CD4-positive, alpha-beta T cell (primary cell): ENCODE data around the gene PCID2. TPM values are rescaled to one million over a fixed set of nuclear protein-coding genes. Genes with fewer than 3 reads are reported as not detected.

ENCODE experiments used
- ATAC-seq: fragments of 200-7000 bp; cut with Tn5 transposase; one replicate; pipeline ENCODE4 v1.10.0; 2022; ENCODE audit warnings: mild to moderate bottlenecking; ENCODE audit not compliant: poor library complexity
- CTCF ChIA-PET: fragments of 350-600 bp; sonication (Branson Sonifier 250); formaldehyde crosslinking; loops from one replicate; lab custom pipeline; 2021; ENCODE audit warnings: antibody characterized with exemption, inconsistent platforms; lab: Charles Lee
- POLR2A ChIA-PET: fragments of 350-600 bp; sonication (Branson Sonifier 250); formaldehyde crosslinking; loops from one replicate; lab custom pipeline; 2021; ENCODE audit warnings: antibody characterized with exemption, inconsistent platforms; lab: Charles Lee
- DNase-seq, 14 experiments: peaks; one replicate each; pipeline ENCODE4 v3.0.0-alpha.2; 2013 to 2020; ENCODE audit warnings: mixed read lengths in 2 of 14
- H3K27ac ChIP-seq, 2 donors: one replicate each; pipeline versions ENCODE4 v1.5.1 to v1.7.0; 2013; ENCODE audit warnings: low read length in 2 of 2, low read depth in 1 of 2, mild to moderate bottlenecking in 1 of 2
- H3K27me3 ChIP-seq, 2 experiments: 1 replicate in 1 of 2; 2 replicates in 1 of 2; pipeline versions ENCODE4 v1.6.1 to v1.7.0; 2013; ENCODE audit warnings: low read length in 2 of 2, control low read depth in 1 of 2, mild to moderate bottlenecking in 1 of 2, moderate library complexity in 1 of 2; ENCODE audit not compliant: insufficient read depth in 2 of 2, control insufficient read depth in 1 of 2
- H3K36me3 ChIP-seq: one replicate; pipeline ENCODE4 v1.6.1; 2013; ENCODE audit warnings: low read length, control low read depth; ENCODE audit not compliant: insufficient read depth
- H3K4me1 ChIP-seq: one replicate; pipeline ENCODE4 v1.6.1; 2013; ENCODE audit warnings: low read length, control low read depth; ENCODE audit not compliant: insufficient read depth
- H3K4me3 ChIP-seq: one replicate; pipeline ENCODE4 v1.5.1; 2013; ENCODE audit warnings: mild to moderate bottlenecking, low read length, moderate library complexity
- H3K9me3 ChIP-seq, 2 experiments: 1 replicate in 1 of 2; 2 replicates in 1 of 2; pipeline versions ENCODE4 v1.6.1 to v1.7.0; 2013; ENCODE audit warnings: low read length in 2 of 2, mild to moderate bottlenecking in 2 of 2, control low read depth in 1 of 2, moderate library complexity in 1 of 2; ENCODE audit not compliant: control insufficient read depth in 1 of 2, insufficient read depth in 1 of 2
- H3K27ac Mint-ChIP-seq: one replicate; pipeline ENCODE4 v1.8.0; 2020; ENCODE audit warnings: mixed read lengths
- H3K27me3 Mint-ChIP-seq: one replicate; pipeline ENCODE4 v1.8.0; 2021; ENCODE audit warnings: mixed read lengths
- H3K36me3 Mint-ChIP-seq: one replicate; pipeline ENCODE4 v1.8.0; 2021; ENCODE audit warnings: low read depth, mixed read lengths
- H3K4me1 Mint-ChIP-seq: one replicate; pipeline ENCODE4 v1.8.0; 2021; ENCODE audit warnings: low read depth, mixed read lengths
- H3K4me3 Mint-ChIP-seq: one replicate; pipeline ENCODE4 v1.8.0; 2020; ENCODE audit warnings: mild to moderate bottlenecking, mixed read lengths
- H3K9me3 Mint-ChIP-seq: one replicate; pipeline ENCODE4 v1.8.0; 2020; ENCODE audit warnings: mixed read lengths
- CTCF ChIP-seq: fragments of 200-600 bp; IDR thresholded peaks from one replicate; pipeline ENCODE4 v1.8.0; 2022; ENCODE audit warnings: antibody characterized with exemption, mild to moderate bottlenecking
- intact Hi-C, 2 experiments: fragments of 100-400 bp; cut with DNase I in 1 of 2; cut with micrococcal nuclease in 1 of 2; formaldehyde crosslinking; loops; one replicate each; pipeline versions ENCODE4 v1.15.1 to v1.9.0; 2023 to 2025; cut with DNase I, micrococcal nuclease
- total RNA-seq, 174 experiments: library from RNA in 2 of 174; stranded (reverse) in 2 of 174; gene quantifications; one replicate each; pipeline ENCODE4 v1.2.3 and lab custom pipeline; 2021 to 2026

PCID2 gene
- total RNA-seq, 2 experiments from 2014 or later, result 33.6 to 33.7 TPM

GRCh38 chr13:113160983-113161382 lies 47.5 kb downstream of the PCID2 start:
- DNase-seq (no peak), ATAC-seq (no peak)
- H3K27me3 ChIP-seq, result no peaks in the 10 kb centered on the region
- no peaks in the 10 kb centered on the region for H3K36me3 ChIP-seq
- peaks cover 21% of the 10 kb centered on the region for H3K4me1 ChIP-seq
- H3K36me3 Mint-ChIP-seq, result no peaks in the 10 kb centered on the region
- H3K4me3 Mint-ChIP-seq, result peak overlapping the region; percentile 54
- intact Hi-C loops, result no loop called here
- no peaks in the 10 kb centered on the region for H3K9me3 Mint-ChIP-seq
- ChIA-PET CTCF (interaction anchor here (0.6 kb wide), 1 partner anchor 41 kb away, joined by 5 read pairs; no protein-coding TSS in a partner anchor), POLR2A (no interaction called here)
- H3K4me1 Mint-ChIP-seq, result peaks cover 37% of the 10 kb centered on the region
- no peaks in the 10 kb centered on the region for H3K27me3 Mint-ChIP-seq
- peaks cover 0 to 6% of the 10 kb centered on the region in 2 experiments for H3K9me3 ChIP-seq
- no peak overlapping the region for H3K27ac Mint-ChIP-seq
- TF ChIP-seq CTCF, result no peak
- H3K27ac ChIP-seq, result no peak overlapping the region
- no peak overlapping the region for H3K4me3 ChIP-seq

- POLR2A ChIA-PET, result interaction anchor here (0.6 kb wide), 1 partner anchor 337 kb away, joined by 3 read pairs; no protein-coding TSS in a partner anchor
- Mint-ChIP-seq H3K9me3 (peaks cover 2% of the 10 kb centered on the region), H3K27me3 (no peaks in the 10 kb centered on the region), H3K27ac (no peak overlapping the region), H3K4me1 (peaks cover 34% of the 10 kb centered on the region), H3K4me3 (no peak overlapping the region), H3K36me3 (no peaks in the 10 kb centered on the region)
- Histone ChIP-seq H3K27me3 (no peaks in the 10 kb centered on the region), H3K4me1 (peaks cover 24% of the 10 kb centered on the region), H3K9me3 (peaks cover 0 to 6% of the 10 kb centered on the region in 2 experiments), H3K27ac (no peak overlapping the region), H3K4me3 (no peak overlapping the region), H3K36me3 (no peaks in the 10 kb centered on the region)
- DNase-seq (no peak), ATAC-seq (no peak)
- CTCF ChIA-PET, result no interaction called here
- no peak for TF ChIP-seq CTCF
- intact Hi-C loops, result loop anchor here in 1 of 2 experiments (5.0 kb wide), 1 partner anchor 138 kb away; the partner anchor contains the start of gene LAMP1
These were observed 48.8 kb downstream of the PCID2 start for GRCh38 chr13:113159701-113160100.

- Histone ChIP-seq H3K4me3 (no peak overlapping the region), H3K36me3 (no peaks in the 10 kb centered on the region), H3K27me3 (no peaks in the 10 kb centered on the region), H3K4me1 (peaks cover 29% of the 10 kb centered on the region), H3K27ac (no peak overlapping the region), H3K9me3 (peaks cover 0 to 6% of the 10 kb centered on the region in 2 experiments)
- no peak overlapping the region for H3K27ac Mint-ChIP-seq
- no peak overlapping the region for H3K4me3 Mint-ChIP-seq
- ChIA-PET POLR2A (interaction anchor here (0.6 kb wide), 1 partner anchor 338 kb away, joined by 3 read pairs; no protein-coding TSS in a partner anchor), CTCF (no interaction called here)
- ATAC-seq, result no peak
- H3K9me3 Mint-ChIP-seq, result peaks cover 2% of the 10 kb centered on the region
- DNase-seq, result no peak
- no peaks in the 10 kb centered on the region for H3K36me3 Mint-ChIP-seq
- H3K27me3 Mint-ChIP-seq, result no peaks in the 10 kb centered on the region
- intact Hi-C loops, result loop anchor here in 1 of 2 experiments (5.0 kb wide), 1 partner anchor 138 kb away; the partner anchor contains the start of gene LAMP1
- peaks cover 31% of the 10 kb centered on the region for H3K4me1 Mint-ChIP-seq
- no peak for TF ChIP-seq CTCF
These were observed 49.5 kb downstream of the PCID2 start for GRCh38 chr13:113158946-113159345.
